B cell (primary cell): Measurements from ENCODE around the gene MAGI2.

Source experiments
- CTCF ChIP-seq: fragments of 200-600 bp; IDR thresholded peaks from one replicate; pipeline ENCODE4 v1.8.0; 2022; ENCODE audit warnings: antibody characterized with exemption, mild to moderate bottlenecking
- EZH2 ChIP-seq: IDR thresholded peaks from 2 replicates; pipeline ENCODE4 v1.6.1; 2012; ENCODE audit warnings: borderline replicate concordance, low read depth, mild to moderate bottlenecking, moderate library complexity, low read length; ENCODE audit not compliant: insufficient read depth, poor library complexity, severe bottlenecking

- TF ChIP-seq CTCF (no peak), EZH2 (no peak)
Measured at GRCh38 chr7:78905436-78905835, 548.0 kb downstream of the MAGI2 start.
